Epidermal melanocyte (primary cell): ENCODE data around the gene PLAC1.

Experiments used
- DNase-seq: peaks from one replicate; pipeline ENCODE4 v3.0.0; 2011; ENCODE audit warnings: low spot score; ENCODE audit not compliant: insufficient read length

The PLAC1 gene

GRCh38 chrX:134544135-134544512 is 114.1 kb downstream of the PLAC1 start:
- DNase-seq = no peak

- DNase-seq = no peak
Observed at GRCh38 chrX:134543288-134543687, 115.0 kb downstream of the PLAC1 start.

GRCh38 chrX:134542485-134542884 is 115.8 kb downstream of the PLAC1 start:
- peak; percentile 24 for DNase-seq

GRCh38 chrX:134541906-134542305 is 116.4 kb downstream of the PLAC1 start:
- DNase-seq = no peak

- no peak for DNase-seq
Observed at GRCh38 chrX:134538316-134538715, 120.0 kb downstream of the PLAC1 start.

GRCh38 chrX:134537179-134537955 is 120.9 kb downstream of the PLAC1 start:
- DNase-seq = no peak

- DNase-seq = no peak
Observed at GRCh38 chrX:134533952-134534351, 124.3 kb downstream of the PLAC1 start.

GRCh38 chrX:134533352-134533751 is 124.9 kb downstream of the PLAC1 start:
- DNase-seq = no peak

- DNase-seq = no peak
Observed at GRCh38 chrX:134530845-134531244, 127.4 kb downstream of the PLAC1 start.

- no peak for DNase-seq
Observed at GRCh38 chrX:134529481-134529880, 128.8 kb downstream of the PLAC1 start.

GRCh38 chrX:134528960-134529359 is 129.3 kb downstream of the PLAC1 start:
- DNase-seq = no peak

GRCh38 chrX:134526399-134526798 is 131.9 kb downstream of the PLAC1 start:
- no peak for DNase-seq

- no peak for DNase-seq
Observed at GRCh38 chrX:134525086-134525792, 133.0 kb downstream of the PLAC1 start.

- no peak for DNase-seq
Observed at GRCh38 chrX:134524181-134524580, 134.1 kb downstream of the PLAC1 start.

GRCh38 chrX:134520860-134521390 is 137.3 kb downstream of the PLAC1 start:
- no peak for DNase-seq
